HL-60/S4 treated with phorbol 12-myristate 13-acetate at 8.2 ng/mL for 4 days and 3 days (cell line): Measurements from ENCODE around the gene CFAP46.
"Not testable (repeated sequence)": the region's sequence is repeated elsewhere in the genome, so short reads cannot be mapped to it uniquely, and the experiment has no call there.

Experiments
- in situ Hi-C: fragments of 300-500 bp; cut with MboI; formaldehyde crosslinking; loops from 2 replicates; pipeline ENCODE4 v1.15.0; 2022; ENCODE audit warnings: low sequenced_read_pairs

CFAP46 gene

GRCh38 chr10:132810807-132811700 is 131.3 kb downstream of the CFAP46 start:
- in situ Hi-C loops: no loop called here

DNA sequence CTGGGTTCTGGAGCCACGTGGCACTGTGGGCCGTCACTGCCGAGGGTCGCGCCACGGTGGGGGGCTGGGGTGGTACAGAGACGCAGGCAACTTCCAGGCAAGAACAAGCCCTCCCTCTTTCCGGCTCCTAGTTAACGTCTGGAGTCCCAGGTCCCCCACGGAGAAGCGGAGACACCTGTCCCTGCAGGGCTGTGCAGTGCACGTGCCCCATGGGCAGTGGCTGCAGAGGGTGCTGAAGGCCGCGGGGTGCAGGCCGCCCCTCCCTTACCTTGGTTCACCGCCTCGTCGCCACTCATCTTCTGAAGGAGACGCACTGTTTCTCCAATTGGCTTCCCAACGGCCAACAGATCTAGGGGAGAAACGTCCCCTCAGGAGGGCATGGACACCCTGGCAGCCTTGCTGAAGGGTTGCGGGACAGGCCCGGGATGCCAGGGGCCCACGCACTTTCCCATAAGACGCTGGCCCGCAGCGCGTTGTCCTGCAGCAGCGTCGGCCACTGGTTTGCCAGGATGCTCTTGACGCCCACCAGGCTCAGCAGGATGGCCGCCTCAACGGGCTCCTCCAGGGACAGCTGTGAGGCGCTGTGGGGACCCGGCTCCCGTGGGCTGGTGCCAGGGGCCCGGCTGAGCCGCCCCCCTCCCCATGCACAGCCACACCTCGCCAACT is 132.1 kb downstream of the CFAP46 start:
- in situ Hi-C loops: no loop called here

DNA sequence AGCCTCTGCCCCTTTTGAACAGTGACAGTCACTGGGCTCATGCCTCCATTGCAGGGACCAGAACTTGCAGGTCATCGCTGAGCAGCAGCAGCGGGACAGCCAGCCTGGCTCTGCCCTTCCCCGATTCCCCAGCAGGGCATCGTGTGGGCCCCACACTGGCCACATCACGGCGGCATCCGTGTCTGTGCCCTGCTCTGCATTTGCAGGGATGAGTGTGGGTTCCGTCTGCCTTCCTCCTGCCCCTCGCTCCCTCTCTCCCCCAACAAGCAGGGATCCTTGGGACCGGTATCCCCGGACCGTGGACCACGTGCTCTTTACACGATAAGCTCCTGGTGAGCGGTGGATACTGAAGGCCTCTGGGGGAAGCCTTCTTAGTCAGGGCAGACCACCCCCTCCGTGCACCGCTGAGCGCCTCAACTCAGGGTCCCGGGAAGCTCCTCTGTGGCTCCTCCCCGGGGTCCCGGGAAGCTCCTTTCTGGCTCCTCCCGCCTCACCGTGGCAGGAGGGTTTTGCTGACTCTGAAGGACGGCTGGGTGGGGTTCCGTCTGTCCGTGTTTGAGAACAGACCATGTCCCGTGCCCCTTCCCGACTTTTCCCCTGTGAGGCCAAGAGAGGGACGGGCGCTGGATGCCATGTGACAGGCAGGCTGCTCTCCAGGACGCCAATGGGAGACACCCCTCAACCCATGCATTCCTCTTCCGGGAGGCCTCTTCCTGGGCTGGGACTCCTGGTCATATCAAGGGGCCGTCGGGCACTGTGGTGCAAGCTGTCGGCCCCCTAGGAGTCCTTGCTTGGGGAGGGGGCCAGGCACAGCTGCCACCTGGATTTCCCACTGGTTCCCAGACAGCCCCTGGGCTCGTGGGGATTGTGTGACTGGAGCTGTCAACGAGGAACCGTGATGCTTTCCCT is 132.9 kb downstream of the CFAP46 start:
- in situ Hi-C loops: no loop called here

- in situ Hi-C loops: no loop called here
Observed at GRCh38 chr10:132808383-132809231, 133.8 kb downstream of the CFAP46 start.

DNA sequence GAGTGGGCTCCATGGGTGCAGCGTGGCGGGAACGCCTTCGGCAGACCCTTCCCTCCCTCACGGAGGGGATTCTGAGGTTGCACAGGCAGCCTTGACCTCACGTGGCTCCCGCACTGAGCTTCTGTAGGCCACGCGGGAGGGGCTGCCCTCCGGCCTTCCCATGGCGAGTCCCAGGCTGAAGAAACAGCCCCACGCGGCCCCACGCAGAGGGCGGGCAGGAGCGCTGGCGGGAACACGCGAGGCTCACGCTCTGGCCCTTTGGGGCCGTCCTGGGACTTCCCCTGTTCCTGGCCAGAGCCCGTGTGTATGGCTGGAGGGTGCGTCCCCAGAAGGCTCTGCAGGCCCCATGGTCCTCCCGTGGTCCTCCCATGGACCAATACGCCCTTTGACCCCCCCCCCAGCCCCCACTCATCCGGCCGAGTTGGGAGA is 134.7 kb downstream of the CFAP46 start:
- in situ Hi-C loops: no loop called here

DNA sequence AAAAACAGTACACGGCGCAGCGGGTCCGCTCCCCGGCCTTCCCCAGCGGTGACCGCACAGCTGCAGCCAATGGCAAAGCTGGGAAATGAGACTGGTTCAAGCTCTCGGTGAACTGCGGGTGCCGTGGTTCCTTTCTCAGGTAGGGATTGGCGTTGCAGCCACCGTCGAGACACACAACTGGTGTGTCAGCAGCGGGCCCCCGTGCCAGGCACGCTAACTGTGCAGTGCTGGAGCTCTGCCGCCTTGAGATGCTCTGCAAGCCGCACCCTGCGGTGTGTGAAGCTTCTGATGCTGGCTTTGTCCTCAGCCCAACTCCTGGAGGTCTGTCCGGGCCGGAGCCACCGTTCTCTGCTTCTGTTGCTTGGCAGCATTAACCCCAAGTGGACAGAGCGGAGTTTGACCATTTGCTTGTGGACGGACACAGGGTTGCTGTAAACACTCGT is 135.8 kb downstream of the CFAP46 start:
- in situ Hi-C loops: no loop called here

DNA sequence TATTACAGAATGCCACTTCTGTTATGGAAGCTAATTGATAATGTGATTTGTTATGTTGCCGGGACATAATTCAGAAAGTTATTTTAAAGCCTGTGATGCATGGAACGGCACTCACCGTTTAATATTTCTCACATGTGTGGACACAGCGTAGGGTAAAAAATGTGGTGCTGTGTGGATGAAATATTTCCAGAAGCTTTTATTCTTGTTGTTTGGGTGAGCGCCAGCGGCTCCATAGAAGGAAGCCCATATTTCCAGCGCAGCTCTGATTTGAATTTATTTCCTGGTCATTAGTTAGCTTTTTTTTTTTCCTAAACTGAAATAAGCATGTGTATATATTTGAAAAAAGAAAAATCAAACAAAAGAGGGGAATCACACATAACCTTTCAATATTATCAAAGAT is 136.3 kb downstream of the CFAP46 start:
- in situ Hi-C loops: no loop called here

DNA sequence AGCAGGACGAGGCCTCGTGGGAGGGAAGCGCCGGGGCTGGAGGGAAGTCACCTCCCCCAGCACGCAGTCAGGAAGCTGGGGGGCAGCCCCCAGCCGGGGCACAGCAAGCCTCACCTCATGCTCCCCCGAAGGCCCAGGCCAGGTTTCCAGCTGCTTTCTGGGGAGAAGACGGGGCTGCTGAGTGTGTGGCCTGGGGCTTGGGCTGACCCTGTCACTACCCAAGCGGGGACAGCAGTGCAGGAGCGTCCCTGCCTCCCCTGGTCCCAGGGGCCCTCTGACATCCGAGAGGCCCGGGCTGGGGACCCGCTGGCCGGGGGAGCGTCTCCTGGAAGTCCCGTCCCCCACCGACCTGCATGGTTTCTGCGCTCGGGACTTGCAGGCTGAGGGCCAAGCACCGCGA is 136.8 kb downstream of the CFAP46 start:
- in situ Hi-C loops: no loop called here

- in situ Hi-C loops: no loop called here
Observed at GRCh38 chr10:132804785-132805426, 137.5 kb downstream of the CFAP46 start.

GRCh38 chr10:132804287-132804686 is 138.1 kb downstream of the CFAP46 start:
- in situ Hi-C loops: no loop called here

GRCh38 chr10:132803416-132804210 is 138.8 kb downstream of the CFAP46 start:
- in situ Hi-C loops: no loop called here

- in situ Hi-C loops: no loop called here
Observed at GRCh38 chr10:132802694-132803320, 139.6 kb downstream of the CFAP46 start.

DNA sequence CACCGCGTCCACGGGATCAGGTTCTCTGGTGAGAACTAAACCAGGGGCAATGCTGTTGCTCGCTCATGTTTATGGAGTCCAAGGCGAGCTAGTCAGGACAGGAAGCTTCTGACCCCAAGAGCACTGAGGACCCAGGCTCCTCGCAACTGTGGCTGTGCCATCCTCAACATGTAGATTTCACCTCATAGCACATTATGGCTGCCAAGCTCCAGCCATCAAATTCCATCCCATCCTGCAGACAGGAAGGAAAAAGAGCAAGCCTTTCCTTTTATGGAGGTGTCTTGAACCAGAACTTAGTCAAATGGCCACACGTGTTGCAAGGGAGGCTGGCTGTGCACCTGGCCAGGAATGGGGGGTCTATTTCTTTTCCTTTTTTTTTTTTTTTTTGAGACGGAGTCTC is 140.3 kb downstream of the CFAP46 start:
- in situ Hi-C loops: no loop called here

DNA sequence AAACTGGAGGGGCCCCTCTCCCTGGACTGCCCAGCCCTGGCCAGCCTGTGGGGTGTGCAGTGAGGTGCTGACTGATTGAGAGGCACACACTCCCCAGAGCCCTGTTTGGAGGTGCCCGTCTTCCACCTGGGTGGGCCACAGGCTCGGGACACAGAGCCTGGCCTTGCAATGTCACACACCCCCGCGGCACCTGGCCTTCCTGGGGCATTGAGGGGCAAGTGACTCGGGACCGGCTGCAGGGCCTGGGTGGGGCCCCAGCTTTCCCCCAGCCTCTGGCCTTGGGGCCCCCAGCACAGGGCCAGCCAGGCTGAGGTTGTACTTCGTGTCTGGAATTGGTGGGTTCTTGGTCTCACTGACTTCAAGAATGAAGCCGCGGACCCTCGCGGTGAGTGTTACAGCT is 142.5 kb downstream of the CFAP46 start:
- in situ Hi-C loops: no loop called here

DNA sequence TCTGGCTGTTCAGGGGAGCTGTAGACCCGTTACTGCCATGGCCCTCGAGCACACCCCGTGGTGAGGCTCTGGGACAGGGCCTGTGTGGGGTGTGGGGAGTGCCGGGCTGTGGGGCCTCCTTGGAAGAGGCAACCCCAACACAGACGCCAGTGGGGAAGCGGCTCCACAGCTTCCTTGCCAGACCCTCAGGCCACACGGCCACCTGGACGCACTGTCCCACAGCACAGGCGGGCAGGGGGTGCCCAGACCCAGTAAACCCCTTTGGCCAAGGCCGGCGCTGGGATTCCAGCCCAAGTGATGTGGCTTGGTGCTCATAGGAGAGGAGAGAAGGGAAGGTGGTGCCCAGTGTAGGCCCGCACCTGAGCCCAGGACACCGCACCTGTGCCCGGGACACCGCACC is 143.5 kb downstream of the CFAP46 start:
- in situ Hi-C loops: no loop called here

GRCh38 chr10:132798403-132798802 is 144.0 kb downstream of the CFAP46 start:
- in situ Hi-C loops: no loop called here

- in situ Hi-C loops: not testable (repeated sequence)
Observed at GRCh38 chr10:132797986-132798385, 144.4 kb downstream of the CFAP46 start.

GRCh38 chr10:132796846-132797245 is 145.5 kb downstream of the CFAP46 start:
- in situ Hi-C loops: no loop called here
